G401.6 (cell line): ENCODE results near the gene CATSPERD.
A peak's percentile ranks its signal among the peaks of the same experiment; 100 is the strongest.
"Not testable (repeated sequence)": the region's sequence is repeated elsewhere in the genome, so short reads cannot be mapped to it uniquely, and the experiment has no call there.

ENCODE experiments used
- FAIRE-seq: peaks from 2 replicates; lab custom pipeline; 2012; peaks lifted over from hg19 to GRCh38; lab: Jason Lieb, UNC

The CATSPERD gene

GRCh38 chr19:5686326-5686646 is 34.2 kb upstream of the CATSPERD start:
- no peak for FAIRE-seq

- FAIRE-seq: peak; percentile 91
Measured at GRCh38 chr19:5686647-5687359, 33.6 kb upstream of the CATSPERD start.

GRCh38 chr19:5687360-5688198 is 32.9 kb upstream of the CATSPERD start:
- FAIRE-seq: no peak

GRCh38 chr19:5688262-5688881 is 32.1 kb upstream of the CATSPERD start:
- not testable (repeated sequence) for FAIRE-seq

GRCh38 chr19:5690125-5690954 is 30.1 kb upstream of the CATSPERD start, which contains the start of gene RPL36:
Gene RPL36, plus strand, starts transcription at chr19:5690295. Its CDS starts 213 bp downstream, at chr19:5690508.
- peak; percentile 65 for FAIRE-seq

- no peak for FAIRE-seq
Measured at GRCh38 chr19:5690955-5691821, 29.2 kb upstream of the CATSPERD start.

- no peak for FAIRE-seq
Measured at GRCh38 chr19:5691822-5692722, 28.4 kb upstream of the CATSPERD start.

GRCh38 chr19:5692723-5693194 is 27.7 kb upstream of the CATSPERD start:
- FAIRE-seq: peak; percentile 87

GRCh38 chr19:5693195-5694166 is 27.0 kb upstream of the CATSPERD start:
- FAIRE-seq: no peak

- FAIRE-seq: no peak
Measured at GRCh38 chr19:5694167-5694955, 26.1 kb upstream of the CATSPERD start.

GRCh38 chr19:5694956-5695648 is 25.3 kb upstream of the CATSPERD start:
- no peak for FAIRE-seq

GRCh38 chr19:5695649-5696195 is 24.7 kb upstream of the CATSPERD start:
- FAIRE-seq: no peak

- FAIRE-seq: no peak
Measured at GRCh38 chr19:5696196-5697021, 24.0 kb upstream of the CATSPERD start.

GRCh38 chr19:5697022-5697889 is 23.2 kb upstream of the CATSPERD start:
- FAIRE-seq: no peak
